Measurements from ENCODE around the gene RTP3.

RTP3 gene

DNA sequence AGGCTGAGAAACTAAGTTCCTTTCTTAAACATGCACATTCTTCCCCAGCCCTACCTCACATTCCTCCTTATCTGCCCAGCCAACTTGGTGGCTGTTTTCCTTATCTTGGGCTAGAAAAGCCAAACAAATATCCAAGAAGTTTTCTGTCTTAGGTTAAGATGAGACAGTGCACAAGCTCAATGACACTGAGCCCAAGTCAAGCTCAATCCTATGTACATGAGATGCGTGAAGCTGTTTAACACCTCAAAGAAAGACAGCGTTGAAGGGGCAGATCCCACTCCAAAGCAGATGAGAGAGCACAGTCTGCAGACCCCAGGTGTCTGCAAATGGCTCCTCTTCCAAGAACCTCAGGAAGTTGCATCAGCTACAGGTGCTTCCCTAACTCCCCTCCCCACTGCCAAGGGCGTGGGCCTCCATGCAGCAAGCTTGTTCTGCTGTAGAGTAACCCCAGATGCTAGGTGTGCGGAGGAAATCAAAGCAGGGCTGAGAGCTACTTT lies 51.7 kb downstream of the RTP3 start:
- Histone ChIP-seq H3K4me2 (ENCODE audit: insufficient read depth, low read length) (peak overlapping the region; percentile 49), H2AFZ (ENCODE audit: low read depth, low read length) (peak overlapping the region; percentile 60), H3K4me1 (ENCODE audit: insufficient read depth, low read length) (peaks cover 83% of the 10 kb centered on the region), H3K9me3 (ENCODE audit: insufficient read depth, low read length, severe bottlenecking) (peaks cover 3% of the 10 kb centered on the region), H3K27me3 (ENCODE audit: insufficient read depth, low read length, poor library complexity) (no peaks in the 10 kb centered on the region), H3K4me3 (ENCODE audit: low read depth in 1 of 2, low read length in 2 of 2) (peak overlapping the region in 1 of 2 experiments; percentile 16; a peak in 1 of 4 replicates), H4K20me1 (ENCODE audit: insufficient read depth, low read length) (no peaks in the 10 kb centered on the region), H3K9ac (ENCODE audit: low read depth, low read length) (peak overlapping the region; percentile 57), H3K27ac (ENCODE audit: low read length) (peak overlapping the region; percentile 97), H3K79me2 (ENCODE audit: insufficient read depth, low read length) (no peaks in the 10 kb centered on the region), H3K36me3 (ENCODE audit: insufficient read depth, low read length) (no peaks in the 10 kb centered on the region)
- ATAC-seq (ENCODE audit: insufficient read depth, low read depth) (peak; percentile 89), DNase-seq (peak; percentile 95)
- TF ChIP-seq CTCF (IDR thresholded peaks at IDR 0.05; ENCODE audit: borderline replicate concordance, extremely low read depth, low read length, poor library complexity, severe bottlenecking) (no peak), EZH2 (IDR thresholded peaks at IDR 0.05; ENCODE audit: borderline replicate concordance, low read depth, low read length, severe bottlenecking) (no peak)

- peak overlapping the region; percentile 97 for H3K27ac ChIP-seq (ENCODE audit: low read length)
- H3K9ac ChIP-seq (ENCODE audit: low read depth, low read length) = peak overlapping the region; percentile 57
- no peak for ATAC-seq (ENCODE audit: insufficient read depth, low read depth)
These were observed 52.2 kb downstream of the RTP3 start for GRCh38 chr3:46549989-46550388.

More at GRCh38 chr3:46549989-46550388, 52.2 kb downstream of the RTP3 start:
- H3K79me2 ChIP-seq (ENCODE audit: insufficient read depth, low read length) = no peaks in the 10 kb centered on the region
- peaks cover 78% of the 10 kb centered on the region for H3K4me1 ChIP-seq (ENCODE audit: insufficient read depth, low read length)
- H3K27me3 ChIP-seq (ENCODE audit: insufficient read depth, low read length, poor library complexity) = no peaks in the 10 kb centered on the region
- peaks cover 8% of the 10 kb centered on the region for H3K9me3 ChIP-seq (ENCODE audit: insufficient read depth, low read length, severe bottlenecking)
- H3K36me3 ChIP-seq (ENCODE audit: insufficient read depth, low read length) = no peaks in the 10 kb centered on the region
- H4K20me1 ChIP-seq (ENCODE audit: insufficient read depth, low read length) = no peaks in the 10 kb centered on the region
- DNase-seq = no peak
- H2AFZ ChIP-seq (ENCODE audit: low read depth, low read length) = 0 out of 2 replicates have a peak overlapping the region, but pooled peaks have one; percentile 60
- TF ChIP-seq CTCF (IDR thresholded peaks at IDR 0.05; ENCODE audit: borderline replicate concordance, extremely low read depth, low read length, poor library complexity, severe bottlenecking) = no peak
- TF ChIP-seq EZH2 (IDR thresholded peaks at IDR 0.05; ENCODE audit: borderline replicate concordance, low read depth, low read length, severe bottlenecking) = no peak
- H3K4me2 ChIP-seq (ENCODE audit: insufficient read depth, low read length) = peak overlapping the region; percentile 49
- H3K4me3 ChIP-seq (ENCODE audit: low read depth in 1 of 2, low read length in 2 of 2) = peak overlapping the region in 1 of 2 experiments; percentile 16; a peak in 1 of 4 replicates

Data from DND-41 (cell line).